ENCODE data around the gene DAAM2. TPM values are rescaled to one million over a fixed set of nuclear protein-coding genes. Genes with fewer than 3 reads are reported as not detected.

Gene DAAM2
- polyA plus RNA-seq, 4 donors = 0.89 to 12.9 (median 7.6) TPM

- no peaks in the 10 kb centered on the region for H3K4me1 ChIP-seq (ENCODE audit: control insufficient read depth in 3 of 3, insufficient read depth in 2 of 3, low read depth in 1 of 3, low read length in 2 of 3)
- no peaks in the 10 kb centered on the region for H3K36me3 ChIP-seq (ENCODE audit: control insufficient read depth in 3 of 3, insufficient read depth in 2 of 3, low read depth in 1 of 3, low read length in 3 of 3)
- H3K9me3 ChIP-seq (ENCODE audit: control insufficient read depth in 2 of 2, insufficient read depth in 1 of 2, low read depth in 1 of 2, low read length in 1 of 2) = no peaks in the 10 kb centered on the region
- FAIRE-seq (no peak), DNase-seq (no peak)
- WGBS, 3 donors = 64 to 85% (median 71%) methylated on average over 10 of the region's 10 CpGs
- H3K27me3 ChIP-seq (ENCODE audit: control insufficient read depth in 3 of 3, insufficient read depth in 3 of 3, low read length in 3 of 3) = no peaks in the 10 kb centered on the region
- no peak overlapping the region for H3K4me3 ChIP-seq (ENCODE audit: low read depth in 1 of 3, low read length in 3 of 3)
- no peak overlapping the region for H3K27ac ChIP-seq (ENCODE audit: low read depth in 1 of 3, low read length in 2 of 3)
These were observed 15.0 kb upstream of the DAAM2 start for GRCh38 chr6:39777218-39777617.

GRCh38 chr6:39777661-39778060 is 14.5 kb upstream of the DAAM2 start:
- Histone ChIP-seq H3K27ac (ENCODE audit: low read depth in 1 of 3, low read length in 2 of 3) (no peak overlapping the region), H3K27me3 (ENCODE audit: control insufficient read depth in 3 of 3, insufficient read depth in 3 of 3, low read length in 3 of 3) (no peaks in the 10 kb centered on the region), H3K4me3 (ENCODE audit: low read depth in 1 of 3, low read length in 3 of 3) (no peak overlapping the region), H3K9me3 (ENCODE audit: control insufficient read depth in 2 of 2, insufficient read depth in 1 of 2, low read depth in 1 of 2, low read length in 1 of 2) (no peaks in the 10 kb centered on the region), H3K36me3 (ENCODE audit: control insufficient read depth in 3 of 3, insufficient read depth in 2 of 3, low read depth in 1 of 3, low read length in 3 of 3) (no peaks in the 10 kb centered on the region), H3K4me1 (ENCODE audit: control insufficient read depth in 3 of 3, insufficient read depth in 2 of 3, low read depth in 1 of 3, low read length in 2 of 3) (no peaks in the 10 kb centered on the region)
- DNase-seq (no peak), FAIRE-seq (no peak)
- 75 to 87% (median 82%) methylated on average over 4 of the region's 4 CpGs for WGBS, 3 donors

- Histone ChIP-seq H3K27ac (ENCODE audit: low read depth in 1 of 3, low read length in 2 of 3) (peak overlapping the region in 1 of 3 donors; percentile 23), H3K4me3 (ENCODE audit: low read depth in 1 of 3, low read length in 3 of 3) (no peak overlapping the region), H3K36me3 (ENCODE audit: control insufficient read depth in 3 of 3, insufficient read depth in 2 of 3, low read depth in 1 of 3, low read length in 3 of 3) (no peaks in the 10 kb centered on the region), H3K27me3 (ENCODE audit: control insufficient read depth in 3 of 3, insufficient read depth in 3 of 3, low read length in 3 of 3) (no peaks in the 10 kb centered on the region), H3K9me3 (ENCODE audit: control insufficient read depth in 2 of 2, insufficient read depth in 1 of 2, low read depth in 1 of 2, low read length in 1 of 2) (no peaks in the 10 kb centered on the region), H3K4me1 (ENCODE audit: control insufficient read depth in 3 of 3, insufficient read depth in 2 of 3, low read depth in 1 of 3, low read length in 2 of 3) (no peaks in the 10 kb centered on the region)
- no peak for FAIRE-seq
- no peak for DNase-seq
- 70 to 72% (median 71%) methylated on average over 2 of the region's 2 CpGs for WGBS, 3 donors
These were observed 13.5 kb upstream of the DAAM2 start for GRCh38 chr6:39778581-39779255.

GRCh38 chr6:39785281-39785680 is 6.9 kb upstream of the DAAM2 start:
- Histone ChIP-seq H3K4me1 (ENCODE audit: control insufficient read depth in 3 of 3, insufficient read depth in 2 of 3, low read depth in 1 of 3, low read length in 2 of 3) (no peaks in the 10 kb centered on the region), H3K27ac (ENCODE audit: low read depth in 1 of 3, low read length in 2 of 3) (peak overlapping the region in 1 of 3 donors; percentile 39), H3K4me3 (ENCODE audit: low read depth in 1 of 3, low read length in 3 of 3) (no peak overlapping the region), H3K36me3 (ENCODE audit: control insufficient read depth in 3 of 3, insufficient read depth in 2 of 3, low read depth in 1 of 3, low read length in 3 of 3) (no peaks in the 10 kb centered on the region), H3K9me3 (ENCODE audit: control insufficient read depth in 2 of 2, insufficient read depth in 1 of 2, low read depth in 1 of 2, low read length in 1 of 2) (no peaks in the 10 kb centered on the region), H3K27me3 (ENCODE audit: control insufficient read depth in 3 of 3, insufficient read depth in 3 of 3, low read length in 3 of 3) (peaks cover 0 to 2% (median 0%) of the 10 kb centered on the region in 3 donors)
- WGBS, 3 donors = 72 to 83% (median 74%) methylated on average over 2 of the region's 2 CpGs
- FAIRE-seq = no peak
- DNase-seq = no peak

GRCh38 chr6:39786649-39787048 is 5.5 kb upstream of the DAAM2 start:
- Histone ChIP-seq H3K27me3 (ENCODE audit: control insufficient read depth in 3 of 3, insufficient read depth in 3 of 3, low read length in 3 of 3) (peaks cover 0 to 2% (median under 1%) of the 10 kb centered on the region in 3 donors), H3K9me3 (ENCODE audit: control insufficient read depth in 2 of 2, insufficient read depth in 1 of 2, low read depth in 1 of 2, low read length in 1 of 2) (no peaks in the 10 kb centered on the region), H3K36me3 (ENCODE audit: control insufficient read depth in 3 of 3, insufficient read depth in 2 of 3, low read depth in 1 of 3, low read length in 3 of 3) (no peaks in the 10 kb centered on the region), H3K4me3 (ENCODE audit: low read depth in 1 of 3, low read length in 3 of 3) (no peak overlapping the region), H3K4me1 (ENCODE audit: control insufficient read depth in 3 of 3, insufficient read depth in 2 of 3, low read depth in 1 of 3, low read length in 2 of 3) (peaks cover 0 to under 1% (median 0%) of the 10 kb centered on the region in 3 donors), H3K27ac (ENCODE audit: low read depth in 1 of 3, low read length in 2 of 3) (no peak overlapping the region)
- DNase-seq (no peak), FAIRE-seq (no peak)
- WGBS, 3 donors = 57 to 76% (median 73%) methylated on average over 1 of the region's 1 CpG

GRCh38 chr6:39787322-39787721 is 4.9 kb upstream of the DAAM2 start:
- Histone ChIP-seq H3K4me1 (ENCODE audit: control insufficient read depth in 3 of 3, insufficient read depth in 2 of 3, low read depth in 1 of 3, low read length in 2 of 3) (peaks cover 0 to 5% (median 0%) of the 10 kb centered on the region in 3 donors), H3K9me3 (ENCODE audit: control insufficient read depth in 2 of 2, insufficient read depth in 1 of 2, low read depth in 1 of 2, low read length in 1 of 2) (no peaks in the 10 kb centered on the region), H3K36me3 (ENCODE audit: control insufficient read depth in 3 of 3, insufficient read depth in 2 of 3, low read depth in 1 of 3, low read length in 3 of 3) (no peaks in the 10 kb centered on the region), H3K4me3 (ENCODE audit: low read depth in 1 of 3, low read length in 3 of 3) (no peak overlapping the region), H3K27ac (ENCODE audit: low read depth in 1 of 3, low read length in 2 of 3) (no peak overlapping the region), H3K27me3 (ENCODE audit: control insufficient read depth in 3 of 3, insufficient read depth in 3 of 3, low read length in 3 of 3) (peaks cover 0 to 6% (median 4%) of the 10 kb centered on the region in 3 donors)
- WGBS, 3 donors = 72 to 91% (median 83%) methylated on average over 8 of the region's 8 CpGs
- no peak for FAIRE-seq
- DNase-seq = no peak

- 59 to 68% (median 59%) methylated on average over 5 of the region's 5 CpGs for WGBS, 3 donors
These were observed 1.4 kb upstream of the DAAM2 start for GRCh38 chr6:39790772-39791171.

GRCh38 chr6:39791311-39791710 is 865 bp upstream of the DAAM2 start:
- Histone ChIP-seq H3K27me3 (ENCODE audit: control insufficient read depth in 3 of 3, insufficient read depth in 3 of 3, low read length in 3 of 3) (peaks cover 0 to 26% (median 3%) of the 10 kb centered on the region in 3 donors), H3K9me3 (ENCODE audit: control insufficient read depth in 2 of 2, insufficient read depth in 1 of 2, low read depth in 1 of 2, low read length in 1 of 2) (no peaks in the 10 kb centered on the region), H3K4me1 (ENCODE audit: control insufficient read depth in 3 of 3, insufficient read depth in 2 of 3, low read depth in 1 of 3, low read length in 2 of 3) (peaks cover 0 to 5% (median 0%) of the 10 kb centered on the region in 3 donors), H3K27ac (ENCODE audit: low read depth in 1 of 3, low read length in 2 of 3) (no peak overlapping the region), H3K4me3 (ENCODE audit: low read depth in 1 of 3, low read length in 3 of 3) (no peak overlapping the region), H3K36me3 (ENCODE audit: control insufficient read depth in 3 of 3, insufficient read depth in 2 of 3, low read depth in 1 of 3, low read length in 3 of 3) (no peaks in the 10 kb centered on the region)
- 12 to 22% (median 15%) methylated on average over 1 of the region's 1 CpG for WGBS, 3 donors
- FAIRE-seq = no peak
- no peak for DNase-seq

More at GRCh38 chr6:39790772-39791171, 1.4 kb upstream of the DAAM2 start:
- H3K27me3 ChIP-seq (ENCODE audit: control insufficient read depth in 3 of 3, insufficient read depth in 3 of 3, low read length in 3 of 3) = peaks cover 0 to 26% (median 3%) of the 10 kb centered on the region in 3 donors
- H3K9me3 ChIP-seq (ENCODE audit: control insufficient read depth in 2 of 2, insufficient read depth in 1 of 2, low read depth in 1 of 2, low read length in 1 of 2) = no peaks in the 10 kb centered on the region
- no peak overlapping the region for H3K4me3 ChIP-seq (ENCODE audit: low read depth in 1 of 3, low read length in 3 of 3)
- H3K36me3 ChIP-seq (ENCODE audit: control insufficient read depth in 3 of 3, insufficient read depth in 2 of 3, low read depth in 1 of 3, low read length in 3 of 3) = no peaks in the 10 kb centered on the region
- DNase-seq = no peak
- H3K4me1 ChIP-seq (ENCODE audit: control insufficient read depth in 3 of 3, insufficient read depth in 2 of 3, low read depth in 1 of 3, low read length in 2 of 3) = peaks cover 0 to 5% (median 0%) of the 10 kb centered on the region in 3 donors
- no peak for FAIRE-seq
- no peak overlapping the region for H3K27ac ChIP-seq (ENCODE audit: low read depth in 1 of 3, low read length in 2 of 3)
